Esophagus squamous epithelium (tissue), 4 donors: ENCODE results near the gene HOXC9.

Experiments
- POLR2A ChIP-seq, 4 donors: fragments of 450-650 bp; IDR thresholded peaks; one replicate each; pipeline ENCODE4 v1.6.1; 2017; ENCODE audit warnings: antibody characterized with exemption in 4 of 4, mild to moderate bottlenecking in 4 of 4, moderate library complexity in 3 of 4
- TF ChIP-seq, protein P1 (sequence below), 6 experiments: fragments of 450-650 bp in 4 of 6; fragments of 200-600 bp in 2 of 6; sonication (generic) in 2 of 6; IDR thresholded peaks; one replicate each; pipeline ENCODE4 v1.5.1; 2016 to 2019; ENCODE audit warnings: antibody characterized with exemption in 6 of 6, mild to moderate bottlenecking in 4 of 6, moderate library complexity in 4 of 6

- TF ChIP-seq, protein P1, sequence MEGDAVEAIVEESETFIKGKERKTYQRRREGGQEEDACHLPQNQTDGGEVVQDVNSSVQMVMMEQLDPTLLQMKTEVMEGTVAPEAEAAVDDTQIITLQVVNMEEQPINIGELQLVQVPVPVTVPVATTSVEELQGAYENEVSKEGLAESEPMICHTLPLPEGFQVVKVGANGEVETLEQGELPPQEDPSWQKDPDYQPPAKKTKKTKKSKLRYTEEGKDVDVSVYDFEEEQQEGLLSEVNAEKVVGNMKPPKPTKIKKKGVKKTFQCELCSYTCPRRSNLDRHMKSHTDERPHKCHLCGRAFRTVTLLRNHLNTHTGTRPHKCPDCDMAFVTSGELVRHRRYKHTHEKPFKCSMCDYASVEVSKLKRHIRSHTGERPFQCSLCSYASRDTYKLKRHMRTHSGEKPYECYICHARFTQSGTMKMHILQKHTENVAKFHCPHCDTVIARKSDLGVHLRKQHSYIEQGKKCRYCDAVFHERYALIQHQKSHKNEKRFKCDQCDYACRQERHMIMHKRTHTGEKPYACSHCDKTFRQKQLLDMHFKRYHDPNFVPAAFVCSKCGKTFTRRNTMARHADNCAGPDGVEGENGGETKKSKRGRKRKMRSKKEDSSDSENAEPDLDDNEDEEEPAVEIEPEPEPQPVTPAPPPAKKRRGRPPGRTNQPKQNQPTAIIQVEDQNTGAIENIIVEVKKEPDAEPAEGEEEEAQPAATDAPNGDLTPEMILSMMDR (IDR thresholded peaks at IDR 0.05): no peak
- no peak for TF ChIP-seq POLR2A (IDR thresholded peaks at IDR 0.05)
Measured at GRCh38 chr12:53975479-53976152, 24.3 kb upstream of the HOXC9 start.
